Left hindlimb (tissue), 1 donor: ENCODE results near the gene LRIG1.
"Not testable (repeated sequence)": the region's sequence is repeated elsewhere in the genome, so short reads cannot be mapped to it uniquely, and the experiment has no call there.

Experiments used
- DNase-seq: peaks from one replicate; pipeline ENCODE4 v3.0.0-alpha.2; 2018

Gene LRIG1

GRCh38 chr3:66439666-66440344 is 61.0 kb downstream of the LRIG1 start:
- DNase-seq, result no peak

GRCh38 chr3:66438046-66438445 is 62.8 kb downstream of the LRIG1 start:
- DNase-seq, result no peak

GRCh38 chr3:66437341-66437929 is 63.4 kb downstream of the LRIG1 start:
- no peak for DNase-seq

- no peak for DNase-seq
Measured at GRCh38 chr3:66435989-66436388, 64.8 kb downstream of the LRIG1 start.

GRCh38 chr3:66434726-66435125 is 66.1 kb downstream of the LRIG1 start:
- DNase-seq, result no peak

GRCh38 chr3:66433522-66433782 is 67.4 kb downstream of the LRIG1 start:
- no peak for DNase-seq

- peak; percentile 21 for DNase-seq
Measured at GRCh38 chr3:66432767-66433521, 67.9 kb downstream of the LRIG1 start.

GRCh38 chr3:66432041-66432766 is 68.6 kb downstream of the LRIG1 start:
- DNase-seq, result no peak

GRCh38 chr3:66431494-66431893 is 69.3 kb downstream of the LRIG1 start:
- no peak for DNase-seq

GRCh38 chr3:66430876-66431275 is 69.9 kb downstream of the LRIG1 start:
- peak; percentile 18 for DNase-seq

GRCh38 chr3:66428733-66429132 is 72.1 kb downstream of the LRIG1 start:
- peak; percentile 59 for DNase-seq

- DNase-seq, result no peak
Measured at GRCh38 chr3:66427951-66428474, 72.8 kb downstream of the LRIG1 start.

GRCh38 chr3:66427352-66427751 is 73.5 kb downstream of the LRIG1 start:
- DNase-seq, result no peak

- DNase-seq, result no peak
Measured at GRCh38 chr3:66426135-66426534, 74.7 kb downstream of the LRIG1 start.

- no peak for DNase-seq
Measured at GRCh38 chr3:66425576-66426114, 75.2 kb downstream of the LRIG1 start.

GRCh38 chr3:66425032-66425431 is 75.8 kb downstream of the LRIG1 start:
- no peak for DNase-seq

- no peak for DNase-seq
Measured at GRCh38 chr3:66423791-66424190, 77.0 kb downstream of the LRIG1 start.

GRCh38 chr3:66421893-66422292 is 78.9 kb downstream of the LRIG1 start:
- peak; percentile 19 for DNase-seq

- not testable (repeated sequence) for DNase-seq
Measured at GRCh38 chr3:66421144-66421543, 79.7 kb downstream of the LRIG1 start.

- peak; percentile 4 for DNase-seq
Measured at GRCh38 chr3:66419036-66419435, 81.8 kb downstream of the LRIG1 start.

GRCh38 chr3:66418475-66418931 is 82.3 kb downstream of the LRIG1 start:
- DNase-seq, result peak; percentile 20

GRCh38 chr3:66416556-66417304 is 84.1 kb downstream of the LRIG1 start:
- no peak for DNase-seq
